Glutamatergic neuron (in vitro differentiated cells): ENCODE measurements around the gene LRP8. TPM values are rescaled to one million over a fixed set of nuclear protein-coding genes. Genes with fewer than 3 reads are reported as not detected.

Source experiments
- DNase-seq: peaks from one replicate; pipeline ENCODE4 v3.0.0; 2022
- H3K27ac Mint-ChIP-seq: one replicate; pipeline ENCODE4 v1.8.0; 2020; ENCODE audit warnings: mild to moderate bottlenecking, mixed read lengths, inconsistent platforms; ENCODE audit not compliant: unreplicated experiment
- H3K27me3 Mint-ChIP-seq: one replicate; pipeline ENCODE4 v1.8.0; 2020; ENCODE audit warnings: mild to moderate bottlenecking, moderate library complexity, mixed read lengths, inconsistent platforms; ENCODE audit not compliant: unreplicated experiment
- H3K36me3 Mint-ChIP-seq: one replicate; pipeline ENCODE4 v1.8.0; 2020; ENCODE audit warnings: mild to moderate bottlenecking, mixed read lengths, inconsistent platforms; ENCODE audit not compliant: unreplicated experiment
- H3K4me1 Mint-ChIP-seq: one replicate; pipeline ENCODE4 v1.8.0; 2020; ENCODE audit warnings: mild to moderate bottlenecking, low read depth, mixed read lengths, inconsistent platforms; ENCODE audit not compliant: unreplicated experiment
- H3K4me3 Mint-ChIP-seq: one replicate; pipeline ENCODE4 v1.8.0; 2020; ENCODE audit warnings: mild to moderate bottlenecking, mixed read lengths, inconsistent platforms; ENCODE audit not compliant: unreplicated experiment
- H3K9me3 Mint-ChIP-seq: one replicate; pipeline ENCODE4 v1.8.0; 2020; ENCODE audit warnings: mild to moderate bottlenecking, moderate library complexity, mixed read lengths, inconsistent platforms; ENCODE audit not compliant: unreplicated experiment
- CTCF ChIP-seq: fragments of 200-600 bp; sonication (generic); IDR thresholded peaks from one replicate; pipeline ENCODE4 v1.5.0; 2021; ENCODE audit not compliant: partially characterized antibody, unreplicated experiment
- total RNA-seq: library from RNA; stranded (reverse); fragmentation: NEBNext Ultra II Directional; extraction: Animal tissue kit (Norgen Biotek cat#: 25700); gene quantifications from one replicate; pipeline ENCODE4 v1.2.1, GENCODE V29; 2021; ENCODE audit not compliant: unreplicated experiment

Gene LRP8
- total RNA-seq, 1 donor from 2014 or later = 57.9 TPM

GRCh38 chr1:53307037-53307436 is 20.8 kb downstream of the LRP8 start:
- Mint-ChIP-seq H3K9me3 (peaks cover 3% of the 10 kb centered on the region), H3K27me3 (peaks cover 14% of the 10 kb centered on the region), H3K4me1 (peaks cover 41% of the 10 kb centered on the region), H3K4me3 (peak overlapping the region; percentile 22), H3K27ac (peak overlapping the region; percentile 12), H3K36me3 (no peaks in the 10 kb centered on the region)
- no peak for DNase-seq
- no peak for TF ChIP-seq CTCF

- no peaks in the 10 kb centered on the region for H3K36me3 Mint-ChIP-seq
- peaks cover 16% of the 10 kb centered on the region for H3K27me3 Mint-ChIP-seq
- H3K4me1 Mint-ChIP-seq = peaks cover 33% of the 10 kb centered on the region
These were observed 21.7 kb downstream of the LRP8 start for GRCh38 chr1:53306168-53306567.

GRCh38 chr1:53305650-53306049 is 22.2 kb downstream of the LRP8 start:
- no peak for DNase-seq
- Mint-ChIP-seq H3K36me3 (no peaks in the 10 kb centered on the region), H3K4me1 (peaks cover 31% of the 10 kb centered on the region), H3K9me3 (peaks cover 3% of the 10 kb centered on the region), H3K27ac (no peak overlapping the region), H3K27me3 (peaks cover 18% of the 10 kb centered on the region), H3K4me3 (no peak overlapping the region)
- TF ChIP-seq CTCF = no peak

More at GRCh38 chr1:53306168-53306567, 21.7 kb downstream of the LRP8 start:
- no peak overlapping the region for H3K27ac Mint-ChIP-seq
- no peak overlapping the region for H3K4me3 Mint-ChIP-seq
- no peak for TF ChIP-seq CTCF
- H3K9me3 Mint-ChIP-seq = peaks cover 3% of the 10 kb centered on the region
- DNase-seq = no peak

GRCh38 chr1:53304527-53304926 is 23.3 kb downstream of the LRP8 start:
- Mint-ChIP-seq H3K27ac (no peak overlapping the region), H3K4me3 (no peak overlapping the region), H3K9me3 (peaks cover 6% of the 10 kb centered on the region), H3K4me1 (peaks cover 30% of the 10 kb centered on the region), H3K27me3 (peaks cover 19% of the 10 kb centered on the region), H3K36me3 (no peaks in the 10 kb centered on the region)
- no peak for DNase-seq
- TF ChIP-seq CTCF = no peak

GRCh38 chr1:53303726-53304515 is 23.9 kb downstream of the LRP8 start:
- TF ChIP-seq CTCF = no peak
- Mint-ChIP-seq H3K9me3 (peaks cover 6% of the 10 kb centered on the region), H3K36me3 (no peaks in the 10 kb centered on the region), H3K27ac (no peak overlapping the region), H3K4me3 (no peak overlapping the region), H3K27me3 (peaks cover 17% of the 10 kb centered on the region), H3K4me1 (peaks cover 31% of the 10 kb centered on the region)
- no peak for DNase-seq
